Mucosa of stomach (tissue), 1 donor: ENCODE results near the gene TFCP2L1.

ENCODE experiments used
- H3K27me3 ChIP-seq: one replicate; pipeline ENCODE4 v1.7.0; 2013; ENCODE audit warnings: mild to moderate bottlenecking, low read length; ENCODE audit not compliant: control insufficient read depth, insufficient read depth
- H3K36me3 ChIP-seq: one replicate; pipeline ENCODE4 v1.7.0; 2013; ENCODE audit warnings: low read length; ENCODE audit not compliant: control insufficient read depth, insufficient read depth
- H3K4me1 ChIP-seq: one replicate; pipeline ENCODE4 v1.7.0; 2013; ENCODE audit warnings: mild to moderate bottlenecking, low read length; ENCODE audit not compliant: control insufficient read depth, insufficient read depth
- H3K4me3 ChIP-seq: one replicate; pipeline ENCODE4 v1.7.0; 2013; ENCODE audit warnings: low read length
- H3K9ac ChIP-seq: one replicate; pipeline ENCODE4 v1.7.0; 2013; ENCODE audit warnings: mild to moderate bottlenecking, low read length, moderate library complexity
- H3K9me3 ChIP-seq: one replicate; pipeline ENCODE4 v1.7.0; 2013; ENCODE audit warnings: mild to moderate bottlenecking, low read length, moderate library complexity; ENCODE audit not compliant: control insufficient read depth
- donor health status: Pancreatic carcinoma.

The TFCP2L1 gene

DNA sequence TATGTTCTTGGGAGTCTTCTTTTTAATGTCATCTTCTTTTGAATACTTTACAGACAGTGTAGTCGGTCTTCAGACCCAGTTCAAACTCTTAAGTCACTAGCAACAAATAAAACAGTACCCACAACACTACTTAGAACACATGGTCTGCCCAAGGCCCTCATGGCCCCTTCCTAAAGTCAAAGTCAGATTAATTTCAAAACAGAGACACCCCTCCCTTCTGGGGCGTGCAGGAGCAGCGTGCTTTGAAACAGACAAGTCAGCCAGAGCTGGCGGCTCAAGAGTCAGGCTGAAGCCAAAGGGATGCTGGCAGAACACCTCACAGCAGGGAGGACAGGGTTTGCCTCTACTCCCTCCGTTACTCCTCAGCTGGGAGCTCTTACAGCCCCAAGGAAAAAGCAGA lies 77.5 kb downstream of the TFCP2L1 start:
- Histone ChIP-seq H3K36me3 (no peaks in the 10 kb centered on the region), H3K4me3 (no peak overlapping the region), H3K9ac (no peak overlapping the region), H3K9me3 (no peaks in the 10 kb centered on the region), H3K4me1 (peaks cover 55% of the 10 kb centered on the region), H3K27me3 (no peaks in the 10 kb centered on the region)

GRCh38 chr2:121205321-121205942 lies 79.6 kb downstream of the TFCP2L1 start:
- H3K9me3 ChIP-seq, result no peaks in the 10 kb centered on the region

GRCh38 chr2:121203591-121204249 lies 81.3 kb downstream of the TFCP2L1 start:
- H3K4me3 ChIP-seq, result no peak overlapping the region

More at GRCh38 chr2:121205321-121205942, 79.6 kb downstream of the TFCP2L1 start:
- H3K4me1 ChIP-seq, result peaks cover 45% of the 10 kb centered on the region
- H3K27me3 ChIP-seq, result no peaks in the 10 kb centered on the region
- no peaks in the 10 kb centered on the region for H3K36me3 ChIP-seq
- no peak overlapping the region for H3K4me3 ChIP-seq
- no peak overlapping the region for H3K9ac ChIP-seq

DNA sequence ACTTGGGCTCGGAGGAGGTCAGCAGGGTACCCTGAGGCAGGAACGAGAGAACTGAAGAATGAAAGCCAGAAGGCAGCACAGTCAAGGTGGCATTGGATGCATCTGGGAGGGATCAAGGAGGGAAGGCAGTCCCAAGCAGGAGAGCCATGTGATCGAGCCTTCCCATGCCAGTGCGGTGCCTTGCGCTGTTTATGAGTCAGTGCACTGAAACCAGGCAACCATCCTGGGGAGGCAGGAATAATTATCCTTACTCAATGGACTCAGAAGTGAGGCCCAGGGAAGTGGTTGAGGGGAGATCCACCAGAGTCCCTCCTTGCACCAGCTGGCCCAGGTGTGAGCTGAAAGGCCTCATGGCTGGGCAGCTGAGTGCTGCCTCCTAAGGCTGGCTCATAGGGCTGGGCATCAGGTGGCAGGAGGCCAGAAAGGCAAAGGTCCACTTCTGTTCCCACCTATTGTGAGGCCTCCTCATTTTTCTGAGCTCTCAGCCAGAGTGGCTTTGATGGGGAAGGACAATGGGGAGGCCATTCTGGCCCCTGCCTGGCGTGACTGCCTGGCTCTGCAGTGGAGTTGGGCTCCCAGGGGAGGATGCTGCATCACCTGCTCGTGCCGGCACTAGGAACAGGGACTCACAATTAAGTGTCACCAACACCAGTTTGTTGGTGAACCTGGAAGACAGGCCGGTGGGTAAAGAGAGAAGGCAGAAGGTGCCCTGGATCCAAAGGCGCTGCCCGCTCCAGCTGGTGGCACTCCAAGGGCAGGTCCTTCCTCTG lies 82.3 kb downstream of the TFCP2L1 start:
- Histone ChIP-seq H3K9ac (no peak overlapping the region), H3K4me3 (no peak overlapping the region), H3K9me3 (no peaks in the 10 kb centered on the region), H3K27me3 (no peaks in the 10 kb centered on the region), H3K36me3 (no peaks in the 10 kb centered on the region), H3K4me1 (peaks cover 48% of the 10 kb centered on the region)

More at GRCh38 chr2:121203591-121204249, 81.3 kb downstream of the TFCP2L1 start:
- no peaks in the 10 kb centered on the region for H3K9me3 ChIP-seq
- no peak overlapping the region for H3K9ac ChIP-seq
- no peaks in the 10 kb centered on the region for H3K36me3 ChIP-seq
- peaks cover 40% of the 10 kb centered on the region for H3K4me1 ChIP-seq
- no peaks in the 10 kb centered on the region for H3K27me3 ChIP-seq

- H3K4me3 ChIP-seq, result no peak overlapping the region
- H3K4me1 ChIP-seq, result peaks cover 57% of the 10 kb centered on the region
- no peak overlapping the region for H3K9ac ChIP-seq
- H3K27me3 ChIP-seq, result no peaks in the 10 kb centered on the region
- no peaks in the 10 kb centered on the region for H3K36me3 ChIP-seq
- no peaks in the 10 kb centered on the region for H3K9me3 ChIP-seq
Measured at GRCh38 chr2:121201796-121202195, 83.2 kb downstream of the TFCP2L1 start.

GRCh38 chr2:121200419-121201315 lies 84.3 kb downstream of the TFCP2L1 start:
- no peaks in the 10 kb centered on the region for H3K27me3 ChIP-seq
- no peaks in the 10 kb centered on the region for H3K9me3 ChIP-seq
- H3K4me3 ChIP-seq, result no peak overlapping the region
- H3K9ac ChIP-seq, result no peak overlapping the region
- H3K36me3 ChIP-seq, result no peaks in the 10 kb centered on the region
- peaks cover 68% of the 10 kb centered on the region for H3K4me1 ChIP-seq

GRCh38 chr2:121200011-121200347 lies 85.0 kb downstream of the TFCP2L1 start:
- Histone ChIP-seq H3K27me3 (no peaks in the 10 kb centered on the region), H3K9me3 (no peaks in the 10 kb centered on the region), H3K4me3 (no peak overlapping the region), H3K9ac (no peak overlapping the region), H3K36me3 (no peaks in the 10 kb centered on the region), H3K4me1 (peaks cover 68% of the 10 kb centered on the region)

GRCh38 chr2:121199281-121200010 lies 85.6 kb downstream of the TFCP2L1 start:
- Histone ChIP-seq H3K4me1 (peaks cover 65% of the 10 kb centered on the region), H3K4me3 (no peak overlapping the region), H3K9ac (no peak overlapping the region), H3K36me3 (no peaks in the 10 kb centered on the region), H3K9me3 (no peaks in the 10 kb centered on the region), H3K27me3 (no peaks in the 10 kb centered on the region)

GRCh38 chr2:121197369-121198091 lies 87.5 kb downstream of the TFCP2L1 start:
- peak overlapping the region; percentile 60 for H3K9ac ChIP-seq

GRCh38 chr2:121196849-121197155 lies 88.2 kb downstream of the TFCP2L1 start:
- Histone ChIP-seq H3K9me3 (no peaks in the 10 kb centered on the region), H3K9ac (peak overlapping the region; percentile 30), H3K36me3 (no peaks in the 10 kb centered on the region), H3K4me1 (peaks cover 38% of the 10 kb centered on the region), H3K27me3 (no peaks in the 10 kb centered on the region), H3K4me3 (no peak overlapping the region)

More at GRCh38 chr2:121197369-121198091, 87.5 kb downstream of the TFCP2L1 start:
- Histone ChIP-seq H3K27me3 (no peaks in the 10 kb centered on the region), H3K4me1 (peaks cover 45% of the 10 kb centered on the region), H3K36me3 (no peaks in the 10 kb centered on the region), H3K4me3 (no peak overlapping the region), H3K9me3 (no peaks in the 10 kb centered on the region)
